Hematopoietic multipotent progenitor cell treated with erythropoietin and hydrocortisone succinate and interleukin-3 and kit ligand, for 17 days (in vitro differentiated cells): ENCODE results near the gene PANK2.
"Not testable (repeated sequence)": the region's sequence is repeated elsewhere in the genome, so short reads cannot be mapped to it uniquely, and the experiment has no call there.

Experiments
- DNase-seq: peaks from one replicate; pipeline ENCODE4 v3.0.0-alpha.2; 2015; ENCODE audit warnings: low spot score

PANK2 gene

GRCh38 chr20:3888622-3889488 is at the start of gene PANK2:
PANK2 (plus strand) TSS chr20:3889387.
- DNase-seq, result peak; percentile 98

DNA sequence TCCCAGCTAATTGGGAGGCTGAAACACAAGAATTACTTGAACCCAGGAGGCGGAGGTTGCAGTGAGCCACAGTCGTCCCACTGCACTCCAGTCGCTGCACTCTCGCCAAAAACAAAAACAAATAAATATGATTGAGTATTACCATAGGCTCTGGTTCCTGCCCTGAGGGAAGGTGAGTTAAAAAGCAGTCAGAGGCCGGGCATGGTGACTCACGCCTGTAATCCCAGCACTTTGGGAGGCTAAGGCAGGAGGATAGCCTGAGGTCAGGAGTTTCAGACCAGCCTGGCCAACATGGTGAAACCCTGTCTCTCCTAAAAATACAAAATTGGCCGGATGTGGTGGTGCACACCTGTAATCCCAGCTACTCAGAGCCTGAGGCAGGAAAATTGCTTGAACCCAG is 49.0 kb upstream of the PANK2 start:
- not testable (repeated sequence) for DNase-seq

- DNase-seq, result peak; percentile 25
These were observed 46.7 kb upstream of the PANK2 start for GRCh38 chr20:3842348-3842930.

- peak; percentile 85 for DNase-seq
These were observed 45.7 kb upstream of the PANK2 start for GRCh38 chr20:3843490-3843889.

GRCh38 chr20:3843990-3844619 is 45.1 kb upstream of the PANK2 start:
- peak; percentile 9 for DNase-seq

DNA sequence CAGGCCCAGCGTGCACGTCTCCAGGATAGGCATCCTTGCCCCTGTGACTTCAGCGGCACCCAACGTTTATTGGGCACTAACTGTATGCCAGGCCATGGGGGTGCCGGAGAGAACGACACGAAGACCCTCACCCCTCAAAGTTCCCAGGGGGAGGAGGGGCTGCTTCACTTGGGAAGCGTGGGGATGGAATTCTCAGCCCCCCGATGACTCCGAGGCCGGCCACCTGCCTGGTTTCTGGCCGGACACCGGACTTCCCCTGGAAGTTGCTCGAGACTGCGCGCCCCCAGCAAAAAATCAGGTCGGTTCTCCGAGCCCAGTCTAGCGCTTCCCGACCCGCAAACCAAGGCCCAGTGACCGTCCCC is 42.8 kb upstream of the PANK2 start:
- no peak for DNase-seq

GRCh38 chr20:3846740-3847428 is 42.3 kb upstream of the PANK2 start, which contains the start of gene MAVS:
MAVS (plus strand) TSS chr20:3846834; CDS start chr20:3854625, 7,791 bp downstream.
- DNase-seq, result peak; percentile 87

GRCh38 chr20:3847429-3847940 is 41.7 kb upstream of the PANK2 start:
- DNase-seq, result no peak

- DNase-seq, result peak; percentile 3
These were observed 40.6 kb upstream of the PANK2 start for GRCh38 chr20:3848565-3848964.

GRCh38 chr20:3854462-3854871 is 34.7 kb upstream of the PANK2 start:
- no peak for DNase-seq

- no peak for DNase-seq
These were observed 31.8 kb upstream of the PANK2 start for GRCh38 chr20:3857405-3857804.

GRCh38 chr20:3858689-3859088 is 30.5 kb upstream of the PANK2 start:
- DNase-seq, result no peak

DNA sequence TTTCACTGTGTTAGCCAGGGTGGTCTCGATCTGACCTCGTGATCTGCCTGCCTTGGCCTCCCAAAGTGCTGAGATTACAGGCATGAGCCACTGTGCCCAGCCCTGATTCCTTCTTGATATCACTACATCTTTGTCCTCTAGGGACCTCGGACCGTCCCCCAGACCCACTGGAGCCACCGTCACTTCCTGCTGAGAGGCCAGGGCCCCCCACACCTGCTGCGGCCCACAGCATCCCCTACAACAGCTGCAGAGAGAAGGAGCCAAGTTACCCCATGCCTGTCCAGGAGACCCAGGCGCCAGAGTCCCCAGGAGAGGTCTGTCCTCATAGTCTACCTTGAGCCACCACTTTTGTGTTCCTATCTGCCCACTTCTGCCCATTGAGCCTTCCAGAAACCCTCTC is 28.0 kb upstream of the PANK2 start:
- DNase-seq, result no peak

GRCh38 chr20:3862333-3862732 is 26.9 kb upstream of the PANK2 start:
- DNase-seq, result no peak

- no peak for DNase-seq
These were observed 25.9 kb upstream of the PANK2 start for GRCh38 chr20:3863317-3863716.

DNA sequence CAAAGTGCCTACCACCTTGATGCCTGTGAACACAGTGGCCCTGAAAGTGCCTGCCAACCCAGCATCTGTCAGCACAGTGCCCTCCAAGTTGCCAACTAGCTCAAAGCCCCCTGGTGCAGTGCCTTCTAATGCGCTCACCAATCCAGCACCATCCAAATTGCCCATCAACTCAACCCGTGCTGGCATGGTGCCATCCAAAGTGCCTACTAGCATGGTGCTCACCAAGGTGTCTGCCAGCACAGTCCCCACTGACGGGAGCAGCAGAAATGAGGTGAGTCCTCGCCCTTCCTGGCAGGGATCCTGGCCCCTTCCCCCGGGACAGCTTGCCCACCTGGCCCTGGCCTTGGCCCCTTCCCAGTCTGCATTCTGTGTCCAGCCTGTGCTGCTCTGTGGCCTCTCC is 24.7 kb upstream of the PANK2 start:
- no peak for DNase-seq

DNA sequence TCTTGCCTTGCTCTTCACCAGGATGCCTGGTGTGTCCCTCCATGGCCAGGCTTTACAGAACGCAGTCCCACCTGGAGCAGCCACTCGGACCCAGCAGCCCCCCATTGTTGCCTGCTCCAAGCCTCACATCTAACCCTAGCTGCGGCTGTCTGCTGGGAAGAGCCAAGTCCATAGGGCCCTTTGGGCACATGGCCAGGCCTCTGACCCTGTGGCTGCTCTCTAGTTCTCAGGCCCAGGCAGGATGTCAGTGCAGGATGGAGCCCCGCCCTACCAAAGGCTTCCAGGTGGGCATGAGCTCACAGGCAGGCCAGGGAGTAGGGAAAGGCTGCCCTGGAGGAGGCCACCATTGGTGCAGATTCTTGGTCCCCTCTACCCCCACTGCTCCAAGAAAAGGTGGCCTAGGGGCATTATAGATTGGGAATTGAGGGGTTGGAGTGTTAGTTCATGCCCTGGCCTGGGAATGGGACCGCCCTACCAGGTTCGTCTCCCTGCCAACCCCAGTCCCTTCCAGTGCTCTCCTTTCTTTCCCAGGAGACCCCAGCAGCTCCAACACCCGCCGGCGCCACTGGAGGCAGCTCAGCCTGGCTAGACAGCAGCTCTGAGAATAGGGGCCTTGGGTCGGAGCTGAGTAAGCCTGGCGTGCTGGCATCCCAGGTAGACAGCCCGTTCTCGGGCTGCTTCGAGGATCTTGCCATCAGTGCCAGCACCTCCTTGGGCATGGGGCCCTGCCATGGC is 23.9 kb upstream of the PANK2 start:
- no peak for DNase-seq

GRCh38 chr20:3865887-3866407 is 23.2 kb upstream of the PANK2 start:
- DNase-seq, result no peak

- DNase-seq, result no peak
These were observed 22.7 kb upstream of the PANK2 start for GRCh38 chr20:3866464-3866863.

- no peak for DNase-seq
These were observed 21.4 kb upstream of the PANK2 start for GRCh38 chr20:3867802-3868201.
